PC-3 (cell line): ENCODE measurements around the gene OR10G3.

ENCODE experiments used
- CTCF ChIP-seq: fragments of 300-600 bp; sonication (generic); conservative IDR thresholded peaks from 2 replicates; pipeline ENCODE4 v1.5.1; 2017; ENCODE audit warnings: antibody characterized with exemption, low read depth, mild to moderate bottlenecking, low read length
- EZH2phosphoT487 ChIP-seq: fragments of 300-600 bp; sonication (generic); IDR thresholded peaks from 2 replicates; pipeline ENCODE4 v1.6.1; 2018; ENCODE audit warnings: mild to moderate bottlenecking, antibody characterized with exemption, low read length, borderline replicate concordance

GRCh38 chr14:21557084-21557901 lies 22.6 kb downstream of the OR10G3 start:
- peak; percentile 92 for TF ChIP-seq CTCF
- no peak for TF ChIP-seq EZH2phosphoT487
